ENCODE results near the gene FBXO15. TPM values are rescaled to one million over a fixed set of nuclear protein-coding genes. Genes with fewer than 3 reads are reported as not detected.
A peak's percentile ranks its signal among the peaks of the same experiment; 100 is the strongest.

FBXO15 gene
- total RNA-seq, 4 donors from 2014 or later = 0.60 to 0.80 TPM; not detected in 2

GRCh38 chr18:74126684-74127655 lies 20.7 kb downstream of the FBXO15 start:
- no peak for TF ChIP-seq CTCF (IDR thresholded peaks at IDR 0.05)
- no peak for TF ChIP-seq POLR2A (IDR thresholded peaks at IDR 0.05)
- TF ChIP-seq POLR2AphosphoS5 (IDR thresholded peaks at IDR 0.05) = no peak
- TF ChIP-seq EP300 (IDR thresholded peaks at IDR 0.05) = no peak
- no peaks in the 10 kb centered on the region for H3K27me3 ChIP-seq
- no peaks in the 10 kb centered on the region for H3K36me3 ChIP-seq
- 48% methylated on average over 10 of the region's 10 CpGs for WGBS
- no peak overlapping the region for H3K4me3 ChIP-seq
- H3K4me1 ChIP-seq = no peaks in the 10 kb centered on the region
- H3K9me3 ChIP-seq = no peaks in the 10 kb centered on the region
- DNase-seq (ENCODE audit: low spot score in 2 of 2) = no peak
- no peak overlapping the region for H3K27ac ChIP-seq

GRCh38 chr18:74124642-74125041 lies 23.0 kb downstream of the FBXO15 start:
- 58% methylated on average over 1 of the region's 1 CpG for WGBS
- no peaks in the 10 kb centered on the region for H3K4me1 ChIP-seq
- H3K27me3 ChIP-seq = no peaks in the 10 kb centered on the region
- H3K27ac ChIP-seq = no peak overlapping the region
- no peaks in the 10 kb centered on the region for H3K9me3 ChIP-seq
- H3K36me3 ChIP-seq = no peaks in the 10 kb centered on the region
- no peak overlapping the region for H3K4me3 ChIP-seq
- no peak for DNase-seq (ENCODE audit: low spot score in 2 of 2)
- TF ChIP-seq POLR2A (IDR thresholded peaks at IDR 0.05) (no peak), POLR2AphosphoS5 (IDR thresholded peaks at IDR 0.05) (no peak), CTCF (IDR thresholded peaks at IDR 0.05) (no peak)

- Histone ChIP-seq H3K4me3 (no peak overlapping the region), H3K36me3 (no peaks in the 10 kb centered on the region), H3K27me3 (no peaks in the 10 kb centered on the region), H3K27ac (no peak overlapping the region), H3K9me3 (no peaks in the 10 kb centered on the region), H3K4me1 (no peaks in the 10 kb centered on the region)
- WGBS = 92% methylated on average over 6 of the region's 6 CpGs
- DNase-seq (ENCODE audit: low spot score in 2 of 2) = no peak
- TF ChIP-seq POLR2A (IDR thresholded peaks at IDR 0.05) (no peak), EP300 (IDR thresholded peaks at IDR 0.05) (no peak), POLR2AphosphoS5 (IDR thresholded peaks at IDR 0.05) (no peak)
Measured at GRCh38 chr18:74123200-74123599, 24.4 kb downstream of the FBXO15 start.

- no peaks in the 10 kb centered on the region for H3K36me3 ChIP-seq
- no peaks in the 10 kb centered on the region for H3K27me3 ChIP-seq
- no peak for TF ChIP-seq POLR2AphosphoS5 (IDR thresholded peaks at IDR 0.05)
- TF ChIP-seq CTCF (IDR thresholded peaks at IDR 0.05) = peak in 1 of 2 donors; percentile 47
- no peak for TF ChIP-seq POLR2A (IDR thresholded peaks at IDR 0.05)
- no peaks in the 10 kb centered on the region for H3K4me1 ChIP-seq
- no peak overlapping the region for H3K4me3 ChIP-seq
- DNase-seq (ENCODE audit: low spot score in 2 of 2) = no peak
- 37% methylated on average over 9 of the region's 9 CpGs for WGBS
- H3K27ac ChIP-seq = no peak overlapping the region
- H3K9me3 ChIP-seq = no peaks in the 10 kb centered on the region
Measured at GRCh38 chr18:74116633-74117554, 30.7 kb downstream of the FBXO15 start.

- H3K4me3 ChIP-seq = no peak overlapping the region
- no peak overlapping the region for H3K27ac ChIP-seq
- no peaks in the 10 kb centered on the region for H3K27me3 ChIP-seq
- DNase-seq (ENCODE audit: low spot score in 2 of 2) = no peak
- WGBS = 62% methylated on average over 4 of the region's 4 CpGs
- no peaks in the 10 kb centered on the region for H3K9me3 ChIP-seq
- TF ChIP-seq EP300 (IDR thresholded peaks at IDR 0.05) (no peak), CTCF (IDR thresholded peaks at IDR 0.05) (no peak), POLR2A (IDR thresholded peaks at IDR 0.05) (no peak), POLR2AphosphoS5 (IDR thresholded peaks at IDR 0.05) (no peak)
- no peaks in the 10 kb centered on the region for H3K4me1 ChIP-seq
- no peaks in the 10 kb centered on the region for H3K36me3 ChIP-seq
Measured at GRCh38 chr18:74115046-74115445, 32.6 kb downstream of the FBXO15 start.
